HG03108 (cell line): ENCODE results near the gene XPC.

Experiments used
- ATAC-seq: cut with Tn5 transposase; IDR thresholded peaks from one replicate; pipeline ENCODE4 v1.9.1; 2021; ENCODE audit warnings: moderate library complexity; ENCODE audit not compliant: unreplicated experiment

The XPC gene

GRCh38 chr3:14174483-14174882, 3.9 kb downstream of the XPC start:
- no peak for ATAC-seq

GRCh38 chr3:14172496-14172895, 5.9 kb downstream of the XPC start:
- ATAC-seq, result no peak

GRCh38 chr3:14170531-14171159, 7.8 kb downstream of the XPC start:
- no peak for ATAC-seq

- no peak for ATAC-seq
Observed at GRCh38 chr3:14169871-14170270, 8.5 kb downstream of the XPC start.

GRCh38 chr3:14169435-14169834, 9.0 kb downstream of the XPC start:
- no peak for ATAC-seq

- no peak for ATAC-seq
Observed at GRCh38 chr3:14166877-14167603, 11.4 kb downstream of the XPC start.

GRCh38 chr3:14162178-14162577, 16.2 kb downstream of the XPC start:
- no peak for ATAC-seq

- no peak for ATAC-seq
Observed at GRCh38 chr3:14161282-14161681, 17.1 kb downstream of the XPC start.

GRCh38 chr3:14159426-14159825, 19.0 kb downstream of the XPC start:
- ATAC-seq, result no peak

GRCh38 chr3:14158370-14158769, 20.0 kb downstream of the XPC start:
- no peak for ATAC-seq

GRCh38 chr3:14157951-14158350, 20.4 kb downstream of the XPC start:
- no peak for ATAC-seq

- ATAC-seq, result no peak
Observed at GRCh38 chr3:14156843-14157561, 21.4 kb downstream of the XPC start.

- no peak for ATAC-seq
Observed at GRCh38 chr3:14156201-14156600, 22.2 kb downstream of the XPC start.

- ATAC-seq, result no peak
Observed at GRCh38 chr3:14154895-14155440, 23.4 kb downstream of the XPC start.

GRCh38 chr3:14154276-14154675, 24.1 kb downstream of the XPC start:
- ATAC-seq, result no peak

GRCh38 chr3:14153663-14154062, 24.7 kb downstream of the XPC start:
- no peak for ATAC-seq

GRCh38 chr3:14152963-14153355, 25.4 kb downstream of the XPC start:
- no peak for ATAC-seq

- no peak for ATAC-seq
Observed at GRCh38 chr3:14152233-14152962, 26.0 kb downstream of the XPC start.

- no peak for ATAC-seq
Observed at GRCh38 chr3:14151471-14152083, 26.8 kb downstream of the XPC start.

GRCh38 chr3:14150491-14151230, 27.7 kb downstream of the XPC start:
- no peak for ATAC-seq
